GM12874 (cell line): ENCODE data around the gene TUBAL3.

Experiments used
- TF ChIP-seq, protein P1 (sequence below): IDR thresholded peaks from 2 replicates; pipeline ENCODE4 v1.5.1; 2011; ENCODE audit warnings: low read depth, mild to moderate bottlenecking, control low read depth, low read length, moderate library complexity; ENCODE audit not compliant: insufficient read depth

Gene TUBAL3

DNA sequence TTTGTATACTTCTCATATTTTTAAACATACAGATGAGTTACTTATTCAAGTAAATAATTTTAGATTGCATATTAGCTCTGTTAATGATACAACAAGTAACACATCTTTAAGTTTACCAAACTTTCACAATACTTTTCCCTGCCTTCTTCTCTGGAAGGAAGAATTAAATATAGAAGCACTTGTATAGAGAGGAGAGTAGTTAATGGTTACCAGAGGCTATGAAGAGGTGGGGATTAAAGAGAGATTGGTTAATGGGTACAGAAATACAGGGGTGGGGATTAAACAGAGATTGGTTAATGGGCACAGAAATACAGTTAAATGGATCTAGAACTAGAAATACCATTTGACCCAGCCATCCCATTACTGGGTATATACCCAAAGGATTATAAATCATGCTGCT, 59.9 kb downstream of the TUBAL3 start:
- TF ChIP-seq, protein P1, sequence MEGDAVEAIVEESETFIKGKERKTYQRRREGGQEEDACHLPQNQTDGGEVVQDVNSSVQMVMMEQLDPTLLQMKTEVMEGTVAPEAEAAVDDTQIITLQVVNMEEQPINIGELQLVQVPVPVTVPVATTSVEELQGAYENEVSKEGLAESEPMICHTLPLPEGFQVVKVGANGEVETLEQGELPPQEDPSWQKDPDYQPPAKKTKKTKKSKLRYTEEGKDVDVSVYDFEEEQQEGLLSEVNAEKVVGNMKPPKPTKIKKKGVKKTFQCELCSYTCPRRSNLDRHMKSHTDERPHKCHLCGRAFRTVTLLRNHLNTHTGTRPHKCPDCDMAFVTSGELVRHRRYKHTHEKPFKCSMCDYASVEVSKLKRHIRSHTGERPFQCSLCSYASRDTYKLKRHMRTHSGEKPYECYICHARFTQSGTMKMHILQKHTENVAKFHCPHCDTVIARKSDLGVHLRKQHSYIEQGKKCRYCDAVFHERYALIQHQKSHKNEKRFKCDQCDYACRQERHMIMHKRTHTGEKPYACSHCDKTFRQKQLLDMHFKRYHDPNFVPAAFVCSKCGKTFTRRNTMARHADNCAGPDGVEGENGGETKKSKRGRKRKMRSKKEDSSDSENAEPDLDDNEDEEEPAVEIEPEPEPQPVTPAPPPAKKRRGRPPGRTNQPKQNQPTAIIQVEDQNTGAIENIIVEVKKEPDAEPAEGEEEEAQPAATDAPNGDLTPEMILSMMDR = no peak

DNA sequence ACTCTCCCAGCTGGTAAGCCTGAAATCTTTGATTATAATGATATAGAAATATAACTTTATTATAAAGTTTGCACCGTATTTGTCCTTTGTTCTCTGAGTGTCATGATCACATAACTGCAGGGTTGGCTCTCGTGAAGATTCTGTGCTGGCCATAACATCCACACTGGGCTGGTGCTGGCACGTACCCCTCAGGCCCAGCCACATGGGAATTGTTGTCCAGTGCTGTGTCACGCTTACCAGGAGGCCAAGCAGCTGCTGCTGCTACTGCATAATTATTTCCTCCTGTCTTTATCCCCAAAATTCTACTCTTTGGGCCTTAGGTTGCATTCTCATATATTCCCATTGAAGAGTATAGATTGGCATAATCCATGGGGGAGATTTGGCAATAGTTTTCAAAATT, 60.6 kb downstream of the TUBAL3 start:
- TF ChIP-seq, protein P1 = no peak

DNA sequence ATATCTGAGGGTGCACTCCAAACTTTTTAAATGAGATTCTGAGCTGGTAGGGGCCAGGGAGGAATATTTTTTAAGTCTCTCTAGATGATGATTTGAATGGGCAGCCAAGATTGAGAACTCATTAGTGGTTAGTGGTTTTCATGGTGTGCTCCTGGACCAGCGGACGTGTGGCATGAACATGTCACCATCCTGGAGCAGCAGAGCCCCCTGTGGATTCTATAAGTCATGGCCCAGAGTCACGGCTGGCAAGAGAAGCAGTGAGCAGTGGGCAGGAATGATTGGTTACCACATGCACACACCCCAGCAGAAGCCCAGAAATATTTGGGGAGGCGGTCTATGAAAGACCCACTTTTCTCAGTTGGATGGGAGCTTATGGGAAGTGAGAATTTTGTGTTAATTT, 61.1 kb downstream of the TUBAL3 start:
- TF ChIP-seq, protein P1 = no peak
